ENCODE measurements around the gene GALNT14. TPM values are rescaled to one million over a fixed set of nuclear protein-coding genes. Genes with fewer than 3 reads are reported as not detected.
A peak's percentile ranks its signal among the peaks of the same experiment; 100 is the strongest.

Gene GALNT14
- total and polyA plus RNA-seq, 8 donors, result 1.9 to 9.1 (median 2.8) TPM

DNA sequence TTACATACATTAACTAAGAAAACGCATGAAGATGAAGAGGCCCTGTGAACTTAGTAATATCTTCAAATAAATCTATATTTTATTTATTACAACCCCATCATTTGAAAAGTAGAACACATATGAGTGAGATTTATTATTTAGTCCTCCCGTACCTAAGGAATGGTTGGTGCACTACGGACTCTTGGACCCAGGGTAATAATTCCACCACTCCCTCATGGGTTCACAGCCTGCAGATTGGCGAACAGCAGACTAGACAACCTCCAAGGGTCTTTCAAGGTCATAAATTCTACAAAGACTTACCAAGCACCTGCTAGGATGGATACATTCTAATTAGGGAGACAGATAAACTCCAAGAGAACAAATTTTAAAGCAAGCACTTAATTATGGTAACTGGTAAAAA lies 51.6 kb downstream of the GALNT14 start:
- TF ChIP-seq, protein P1, sequence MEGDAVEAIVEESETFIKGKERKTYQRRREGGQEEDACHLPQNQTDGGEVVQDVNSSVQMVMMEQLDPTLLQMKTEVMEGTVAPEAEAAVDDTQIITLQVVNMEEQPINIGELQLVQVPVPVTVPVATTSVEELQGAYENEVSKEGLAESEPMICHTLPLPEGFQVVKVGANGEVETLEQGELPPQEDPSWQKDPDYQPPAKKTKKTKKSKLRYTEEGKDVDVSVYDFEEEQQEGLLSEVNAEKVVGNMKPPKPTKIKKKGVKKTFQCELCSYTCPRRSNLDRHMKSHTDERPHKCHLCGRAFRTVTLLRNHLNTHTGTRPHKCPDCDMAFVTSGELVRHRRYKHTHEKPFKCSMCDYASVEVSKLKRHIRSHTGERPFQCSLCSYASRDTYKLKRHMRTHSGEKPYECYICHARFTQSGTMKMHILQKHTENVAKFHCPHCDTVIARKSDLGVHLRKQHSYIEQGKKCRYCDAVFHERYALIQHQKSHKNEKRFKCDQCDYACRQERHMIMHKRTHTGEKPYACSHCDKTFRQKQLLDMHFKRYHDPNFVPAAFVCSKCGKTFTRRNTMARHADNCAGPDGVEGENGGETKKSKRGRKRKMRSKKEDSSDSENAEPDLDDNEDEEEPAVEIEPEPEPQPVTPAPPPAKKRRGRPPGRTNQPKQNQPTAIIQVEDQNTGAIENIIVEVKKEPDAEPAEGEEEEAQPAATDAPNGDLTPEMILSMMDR (IDR thresholded peaks at IDR 0.05), result no peak
- FAIRE-seq (no peak), ATAC-seq (no peak), DNase-seq (no peak)
- Histone ChIP-seq H3K9me3 (no peaks in the 10 kb centered on the region), H3K4me3 (no peak overlapping the region), H3K36me3 (no peaks in the 10 kb centered on the region), H3K4me1 (no peaks in the 10 kb centered on the region), H3K27ac (no peak overlapping the region), H3K27me3 (no peaks in the 10 kb centered on the region)
- WGBS, 2 donors, result 69 to 78% methylated on average over 4 of the region's 4 CpGs
- intact Hi-C loops (cut with DNase I), result no loop called here

GRCh38 chr2:31083234-31083993 lies 54.8 kb downstream of the GALNT14 start:
- FAIRE-seq (no peak), DNase-seq (no peak), ATAC-seq (peak; percentile 50 to 62 (median 58))
- intact Hi-C loops (cut with DNase I), result no loop called here
- TF ChIP-seq, protein P1 (IDR thresholded peaks at IDR 0.05), result no peak
- peaks cover 0 to 7% (median 6%) of the 10 kb centered on the region in 3 donors for H3K4me1 ChIP-seq
- no peaks in the 10 kb centered on the region for H3K36me3 ChIP-seq
- H3K27me3 ChIP-seq, result no peaks in the 10 kb centered on the region
- 48 to 55% methylated on average over 13 of the region's 13 CpGs for WGBS, 2 donors
- H3K9me3 ChIP-seq, result no peaks in the 10 kb centered on the region
- H3K27ac ChIP-seq, result peak overlapping the region in 1 of 4 donors; percentile 15
- no peak overlapping the region for H3K4me3 ChIP-seq

DNA sequence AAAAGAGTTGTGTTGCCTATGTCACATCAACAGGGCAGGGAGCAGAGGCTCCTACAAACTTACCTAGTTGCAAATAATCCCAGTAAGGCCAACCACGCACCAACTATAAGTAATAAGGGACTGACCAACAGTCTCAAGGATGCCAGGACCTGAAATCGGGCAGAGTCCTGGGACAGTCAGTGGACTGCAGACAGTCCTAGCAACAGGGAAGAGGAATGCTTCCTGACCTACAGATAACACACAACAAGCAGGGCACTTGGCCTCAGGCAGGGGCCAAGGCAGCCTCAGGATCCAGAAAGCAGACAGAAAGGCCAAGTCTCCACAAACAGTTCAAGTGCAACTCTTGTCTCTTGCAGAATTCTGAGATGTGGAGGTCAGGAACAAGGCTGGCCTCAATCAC lies 56.2 kb downstream of the GALNT14 start:
- TF ChIP-seq, protein P1 (IDR thresholded peaks at IDR 0.05), result no peak

DNA sequence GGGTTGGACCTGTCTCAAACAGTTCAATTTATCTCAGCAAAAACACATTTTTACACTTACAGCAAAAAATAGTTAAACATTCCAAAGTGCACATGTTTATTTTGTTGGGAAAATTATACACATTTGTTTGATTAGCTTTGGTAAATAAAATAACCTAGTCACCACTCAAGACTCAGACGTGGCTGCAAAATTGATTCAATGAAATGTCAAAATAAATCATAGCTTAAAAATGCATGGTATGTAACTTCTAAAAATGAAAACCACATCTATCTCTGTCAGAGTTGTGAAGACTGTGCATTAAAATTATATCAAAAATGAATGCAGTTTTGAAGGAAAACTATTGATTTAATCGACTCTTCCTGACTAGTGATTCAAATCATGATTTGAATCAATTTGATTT lies 56.7 kb downstream of the GALNT14 start:
- TF ChIP-seq, protein P1 (IDR thresholded peaks at IDR 0.05), result no peak
- 21 to 24% methylated on average over 2 of the region's 2 CpGs for WGBS, 2 donors
- intact Hi-C loops (cut with DNase I), result no loop called here
- ATAC-seq, result no peak
- no peak for FAIRE-seq
- Histone ChIP-seq H3K27me3 (no peaks in the 10 kb centered on the region), H3K4me1 (peaks cover 0 to 7% (median 6%) of the 10 kb centered on the region in 3 donors), H3K36me3 (no peaks in the 10 kb centered on the region), H3K4me3 (no peak overlapping the region), H3K27ac (no peak overlapping the region), H3K9me3 (no peaks in the 10 kb centered on the region)
- no peak for DNase-seq

More for the DNA sequence above, 56.2 kb downstream of the GALNT14 start:
- H3K4me1 ChIP-seq, result peaks cover 0 to 7% (median 6%) of the 10 kb centered on the region in 3 donors
- H3K4me3 ChIP-seq, result no peak overlapping the region
- FAIRE-seq (no peak), ATAC-seq (peak in 1 of 4 donors; percentile 18), DNase-seq (no peak)
- WGBS, 2 donors, result 62 to 71% methylated on average over 2 of the region's 2 CpGs
- no peak overlapping the region for H3K27ac ChIP-seq
- intact Hi-C loops (cut with DNase I), result no loop called here
- no peaks in the 10 kb centered on the region for H3K36me3 ChIP-seq
- H3K27me3 ChIP-seq, result no peaks in the 10 kb centered on the region
- no peaks in the 10 kb centered on the region for H3K9me3 ChIP-seq

- H3K9me3 ChIP-seq, result no peaks in the 10 kb centered on the region
- intact Hi-C loops (cut with DNase I), result no loop called here
- no peak overlapping the region for H3K4me3 ChIP-seq
- H3K36me3 ChIP-seq, result no peaks in the 10 kb centered on the region
- 86 to 93% methylated on average over 1 of the region's 1 CpG for WGBS, 2 donors
- no peak for FAIRE-seq
- no peaks in the 10 kb centered on the region for H3K27me3 ChIP-seq
- TF ChIP-seq, protein P1 (IDR thresholded peaks at IDR 0.05), result no peak
- peaks cover 0 to 7% (median 6%) of the 10 kb centered on the region in 3 donors for H3K4me1 ChIP-seq
- DNase-seq, result no peak
- H3K27ac ChIP-seq, result no peak overlapping the region
- no peak for ATAC-seq
Observed at GRCh38 chr2:31080361-31080760, 57.9 kb downstream of the GALNT14 start.
